NCI-H2029 (cell line): ENCODE measurements around the gene RASGEF1B.

Source experiments
- DNase-seq: peaks from one replicate; lab custom pipeline; 2025; lab: John Stamatoyannopoulos, UW

Gene RASGEF1B

DNA sequence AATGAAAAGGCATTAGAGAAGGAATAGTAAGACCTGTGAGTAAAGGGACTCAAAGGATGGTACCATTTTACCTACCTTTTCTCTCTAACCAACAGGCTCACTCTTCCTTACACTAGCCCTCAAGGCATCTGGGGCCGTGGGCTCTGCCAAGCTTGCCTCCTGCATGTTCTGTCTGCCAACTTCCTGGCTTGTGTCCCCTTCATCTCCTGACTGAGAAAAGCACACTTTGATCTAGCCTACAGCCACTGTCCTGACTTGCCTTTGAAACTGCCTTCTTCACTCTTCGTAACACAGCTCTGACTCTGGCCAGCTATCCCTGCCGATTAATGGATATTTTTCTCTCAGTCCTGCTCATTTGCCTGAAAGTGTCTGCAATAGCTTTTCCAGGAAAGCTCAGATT, 76.5 kb downstream of the RASGEF1B start:
- no peak for DNase-seq

GRCh38 chr4:81392164-81392563, 79.5 kb downstream of the RASGEF1B start:
- DNase-seq, result no peak

- no peak for DNase-seq
Measured at GRCh38 chr4:81389720-81390119, 82.0 kb downstream of the RASGEF1B start.

GRCh38 chr4:81380437-81380836, 91.3 kb downstream of the RASGEF1B start:
- no peak for DNase-seq

DNA sequence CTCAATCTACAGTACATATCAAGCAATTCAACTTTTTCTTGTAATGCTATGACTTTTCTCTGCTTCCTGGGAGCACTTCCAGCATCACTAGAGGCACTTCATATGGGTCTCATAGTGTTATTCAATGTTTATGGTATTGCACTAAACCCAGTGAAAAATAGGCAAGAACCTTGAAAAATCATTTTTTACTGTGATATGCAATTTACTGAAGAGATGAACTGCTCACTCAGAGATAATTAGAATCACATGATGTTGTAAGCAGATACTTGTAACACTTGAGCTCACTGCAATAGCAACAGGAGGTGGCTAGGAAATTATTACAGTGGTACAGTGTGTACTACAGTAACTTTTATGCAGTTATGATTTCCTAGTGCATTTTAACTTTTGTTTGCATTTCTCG, 93.3 kb downstream of the RASGEF1B start:
- DNase-seq, result no peak

GRCh38 chr4:81377191-81377590, 94.5 kb downstream of the RASGEF1B start:
- DNase-seq, result no peak

GRCh38 chr4:81376720-81377119, 95.0 kb downstream of the RASGEF1B start:
- DNase-seq, result no peak
